SU-DHL-6 (cell line): Measurements from ENCODE around the gene UBFD1.

Experiments used
- H2AFZ ChIP-seq: fragments of 200-600 bp; sonication (generic); 2 replicates; pipeline ENCODE4 v1.6.1; 2014; ENCODE audit warnings: low read depth, mild to moderate bottlenecking, moderate library complexity, mixed read lengths, antibody characterized with exemption, low read length; ENCODE audit not compliant: severe bottlenecking
- H3F3A ChIP-seq: fragments of 200-600 bp; shearing (Covaris generic); 2 replicates; pipeline ENCODE4 v1.6.0; 2016; ENCODE audit warnings: antibody characterized with exemption, mild to moderate bottlenecking; ENCODE audit not compliant: insufficient read depth
- H3K27ac ChIP-seq: fragments of 200-600 bp; sonication (generic); 2 replicates; pipeline ENCODE4 v1.5.1; 2016; ENCODE audit warnings: low read depth, mild to moderate bottlenecking, low read length, moderate library complexity, mixed read lengths
- H3K27me3 ChIP-seq: fragments of 200-600 bp; sonication (generic), shearing (Covaris generic); 2 replicates; pipeline ENCODE4 v1.6.0; 2014; ENCODE audit warnings: mild to moderate bottlenecking, low read length
- H3K36me3 ChIP-seq: fragments of 200-600 bp; sonication (generic); 2 replicates; pipeline ENCODE4 v1.6.1; 2014; ENCODE audit warnings: mild to moderate bottlenecking, low read length, mixed read lengths
- H3K4me2 ChIP-seq: fragments of 300-600, 200-600 bp; shearing (Covaris generic), sonication (generic); 2 replicates; pipeline ENCODE4 v1.6.0; 2014; ENCODE audit warnings: low read length, low read depth, mild to moderate bottlenecking; ENCODE audit not compliant: poor library complexity, severe bottlenecking
- H3K4me3 ChIP-seq: fragments of 200-600 bp; sonication (generic); 2 replicates; pipeline ENCODE4 v1.5.1; 2014; ENCODE audit warnings: antibody characterized with exemption, low read length, mild to moderate bottlenecking, mixed read lengths; ENCODE audit not compliant: insufficient read depth, poor library complexity, severe bottlenecking
- H3K79me2 ChIP-seq: fragments of 200-600 bp; sonication (generic); 2 replicates; pipeline ENCODE4 v1.6.1; 2014; ENCODE audit warnings: mild to moderate bottlenecking, low read length, moderate library complexity; ENCODE audit not compliant: insufficient read depth
- H3K9ac ChIP-seq: fragments of 200-600 bp; sonication (generic); 2 replicates; pipeline ENCODE4 v1.7.0; 2014; ENCODE audit warnings: mild to moderate bottlenecking, low read length
- H3K9me2 ChIP-seq: fragments of 200-600 bp; sonication (generic); replicated peaks from 2 replicates; pipeline ENCODE4 v1.6.1; 2014; ENCODE audit warnings: low read length; ENCODE audit not compliant: insufficient read depth
- H3K9me3 ChIP-seq: fragments of 200-600 bp; sonication (generic); 2 replicates; pipeline ENCODE4 v1.6.1; 2014; ENCODE audit warnings: low read length, mixed read lengths; ENCODE audit not compliant: insufficient read depth
- H4K20me1 ChIP-seq: fragments of 200-600 bp; sonication (generic); 2 replicates; pipeline ENCODE4 v1.6.1; 2014; ENCODE audit warnings: low read depth, mild to moderate bottlenecking, antibody characterized with exemption, low read length, moderate library complexity, mixed read lengths
- EZH2phosphoT487 ChIP-seq: fragments of 200-600 bp; sonication (generic), shearing (Covaris generic); conservative IDR thresholded peaks from 2 replicates; pipeline ENCODE4 v1.6.1; 2018; ENCODE audit warnings: mild to moderate bottlenecking, antibody characterized with exemption, low read length, moderate library complexity, mixed read lengths
- TF ChIP-seq, protein P1 (sequence below): fragments of 200-600 bp; sonication (generic); IDR thresholded peaks from one replicate; pipeline ENCODE4 v1.5.1; 2017; ENCODE audit warnings: antibody characterized with exemption, mild to moderate bottlenecking, low read length, moderate library complexity; ENCODE audit not compliant: insufficient read depth, poor library complexity, severe bottlenecking

The UBFD1 gene

DNA sequence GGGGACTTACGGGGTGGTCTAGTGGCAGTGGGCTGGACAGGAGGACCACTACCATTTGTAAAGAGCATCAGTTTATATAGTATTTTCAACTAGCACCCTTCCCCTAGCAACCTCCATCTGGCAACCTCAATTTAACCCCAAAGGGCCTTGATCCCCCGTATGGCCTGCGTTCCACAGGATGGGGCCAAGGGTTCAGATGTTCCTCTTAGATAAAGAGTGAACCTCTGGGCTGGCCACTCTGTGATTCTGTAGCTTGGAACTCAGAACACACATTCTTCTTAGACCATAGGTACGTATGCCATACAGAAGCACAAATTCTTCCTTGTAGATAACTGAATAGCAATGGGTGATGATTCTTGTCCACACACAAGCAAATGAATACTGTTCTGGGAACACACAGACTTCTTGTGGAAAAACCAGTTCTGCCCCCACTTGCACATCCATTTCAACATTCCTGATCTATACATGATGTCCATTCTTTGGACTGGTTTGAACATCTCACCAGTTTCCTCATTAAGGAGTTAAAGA, 45.3 kb upstream of the UBFD1 start:
- Histone ChIP-seq H3F3A (peaks cover 42% of the 10 kb centered on the region), H2AFZ (no peak overlapping the region), H3K4me3 (no peak overlapping the region), H3K9me3 (no peaks in the 10 kb centered on the region), H3K79me2 (peaks cover 35% of the 10 kb centered on the region), H3K27me3 (no peaks in the 10 kb centered on the region), H3K4me2 (peak overlapping the region; percentile 9), H3K9ac (no peak overlapping the region), H3K36me3 (peaks cover 7% of the 10 kb centered on the region; the same call in 1 of the 2 replicates), H3K9me2 (no peaks in the 10 kb centered on the region), H3K27ac (peak overlapping the region; percentile 45), H4K20me1 (peaks cover 7% of the 10 kb centered on the region; the same call in 1 of the 2 replicates)
- TF ChIP-seq EZH2phosphoT487: no peak
- TF ChIP-seq, protein P1, sequence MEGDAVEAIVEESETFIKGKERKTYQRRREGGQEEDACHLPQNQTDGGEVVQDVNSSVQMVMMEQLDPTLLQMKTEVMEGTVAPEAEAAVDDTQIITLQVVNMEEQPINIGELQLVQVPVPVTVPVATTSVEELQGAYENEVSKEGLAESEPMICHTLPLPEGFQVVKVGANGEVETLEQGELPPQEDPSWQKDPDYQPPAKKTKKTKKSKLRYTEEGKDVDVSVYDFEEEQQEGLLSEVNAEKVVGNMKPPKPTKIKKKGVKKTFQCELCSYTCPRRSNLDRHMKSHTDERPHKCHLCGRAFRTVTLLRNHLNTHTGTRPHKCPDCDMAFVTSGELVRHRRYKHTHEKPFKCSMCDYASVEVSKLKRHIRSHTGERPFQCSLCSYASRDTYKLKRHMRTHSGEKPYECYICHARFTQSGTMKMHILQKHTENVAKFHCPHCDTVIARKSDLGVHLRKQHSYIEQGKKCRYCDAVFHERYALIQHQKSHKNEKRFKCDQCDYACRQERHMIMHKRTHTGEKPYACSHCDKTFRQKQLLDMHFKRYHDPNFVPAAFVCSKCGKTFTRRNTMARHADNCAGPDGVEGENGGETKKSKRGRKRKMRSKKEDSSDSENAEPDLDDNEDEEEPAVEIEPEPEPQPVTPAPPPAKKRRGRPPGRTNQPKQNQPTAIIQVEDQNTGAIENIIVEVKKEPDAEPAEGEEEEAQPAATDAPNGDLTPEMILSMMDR: no peak

DNA sequence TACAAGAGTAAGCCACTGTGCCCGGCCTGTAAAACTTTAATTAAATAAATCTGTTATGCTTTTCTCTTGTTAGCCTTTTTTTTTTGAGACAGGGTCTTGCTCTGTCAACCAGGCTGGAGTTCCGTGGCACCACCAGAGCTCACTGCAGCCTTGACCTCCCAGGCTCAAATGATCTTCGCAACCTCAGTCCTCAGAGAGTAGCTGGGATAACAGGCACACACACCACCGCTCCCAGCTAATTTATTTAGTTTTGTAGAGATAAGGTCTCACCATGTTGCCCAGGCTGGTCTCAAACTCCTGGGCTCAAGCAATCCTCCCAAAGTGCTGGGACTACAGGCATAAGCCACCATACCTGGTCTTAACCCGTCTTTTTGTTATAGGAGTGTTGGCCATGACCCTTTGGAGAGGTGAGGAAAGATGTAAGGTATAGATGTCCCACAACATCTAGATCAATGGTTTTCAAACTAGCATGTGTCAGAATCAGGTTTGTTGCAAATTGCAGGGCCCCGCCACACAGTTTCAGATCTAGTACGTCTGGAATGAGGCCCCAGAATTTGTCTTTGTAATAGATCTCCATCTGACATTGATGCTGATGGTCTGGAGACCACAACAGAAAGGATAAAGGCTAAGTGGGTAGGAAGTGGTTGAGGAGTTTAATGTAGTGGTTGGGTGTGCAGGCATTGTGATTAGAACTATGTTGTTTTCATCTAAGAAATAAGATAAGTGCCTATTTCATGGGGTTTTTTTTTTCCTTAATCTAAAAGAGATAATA, 43.0 kb upstream of the UBFD1 start:
- Histone ChIP-seq H3K27me3 (no peaks in the 10 kb centered on the region), H3F3A (peaks cover 55% of the 10 kb centered on the region), H3K4me2 (no peak overlapping the region), H3K9me2 (no peaks in the 10 kb centered on the region), H3K9ac (no peak overlapping the region), H3K27ac (peak overlapping the region; percentile 34), H3K36me3 (no peaks in the 10 kb centered on the region), H3K9me3 (no peaks in the 10 kb centered on the region), H3K79me2 (peaks cover 12% of the 10 kb centered on the region), H2AFZ (no peak overlapping the region), H3K4me3 (no peak overlapping the region), H4K20me1 (no peaks in the 10 kb centered on the region)
- TF ChIP-seq EZH2phosphoT487: no peak
- TF ChIP-seq, protein P1: no peak

DNA sequence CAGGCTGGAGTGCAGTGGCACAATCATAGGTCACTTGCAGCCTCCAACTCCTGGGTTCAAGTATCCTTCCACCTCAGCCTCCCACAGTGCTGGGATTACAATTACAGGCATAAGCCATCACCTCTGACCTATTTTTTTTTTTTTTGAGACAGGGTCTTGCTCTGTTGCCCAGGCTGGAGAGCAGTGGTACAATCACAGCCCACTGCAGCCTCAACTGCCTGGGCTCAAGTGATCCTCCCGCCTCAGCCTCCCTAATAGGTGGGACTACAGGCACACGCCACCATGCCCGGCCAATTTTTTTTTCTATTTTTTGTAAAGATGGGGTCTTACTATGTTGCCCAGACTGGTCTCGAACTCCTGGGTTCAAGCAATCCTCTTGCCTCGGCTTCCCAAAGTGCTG, 41.6 kb upstream of the UBFD1 start:
- Histone ChIP-seq H3K9me3 (no peaks in the 10 kb centered on the region), H3K9me2 (no peaks in the 10 kb centered on the region), H3K79me2 (no peaks in the 10 kb centered on the region), H3F3A (peaks cover 68% of the 10 kb centered on the region), H3K4me3 (no peak overlapping the region), H3K27me3 (no peaks in the 10 kb centered on the region), H4K20me1 (no peaks in the 10 kb centered on the region), H3K27ac (peak overlapping the region; percentile 97), H2AFZ (no peak overlapping the region), H3K9ac (peak overlapping the region; percentile 52), H3K36me3 (no peaks in the 10 kb centered on the region), H3K4me2 (no peak overlapping the region)
- no peak for TF ChIP-seq EZH2phosphoT487
- TF ChIP-seq, protein P1: no peak
